IMR-90 (cell line): ENCODE data around the gene WHRN. TPM values are rescaled to one million over a fixed set of nuclear protein-coding genes. Genes with fewer than 3 reads are reported as not detected.

Experiments
- ATAC-seq: fragments of 200-7000 bp; cut with Tn5 transposase; 2 replicates; pipeline ENCODE4 v1.9.1; 2020; ENCODE audit warnings: low read depth, mild to moderate bottlenecking, moderate library complexity
- BruUV-seq: library from RNA; stranded (reverse); fragments of 400-500 nt; replicated peaks from 2 replicates; lab custom pipeline; 2021; lab: Mats Ljungman, UMichigan
- CTCF ChIA-PET: fragments of 300-600 bp; formaldehyde crosslinking; extraction: SDS; loops from one replicate; lab custom pipeline; 2021; ENCODE audit warnings: antibody characterized with exemption; lab: Yijun Ruan, JAX
- POLR2A ChIA-PET: fragments of 300-600 bp; sonication (Branson Sonifier 250); formaldehyde crosslinking; loops from one replicate; lab custom pipeline; 2022; ENCODE audit warnings: antibody characterized with exemption; ENCODE audit not compliant: unreplicated experiment; lab: Charles Lee
- DNase-seq: peaks from one replicate; pipeline ENCODE4 v3.0.0; 2013
- H2AFZ ChIP-seq: replicated peaks from 2 replicates; pipeline ENCODE3; 2013; ENCODE audit warnings: low read length, mild to moderate bottlenecking; ENCODE audit not compliant: poor library complexity
- H2AK5ac ChIP-seq: 2 replicates; pipeline ENCODE4 v1.6.1; 2013; ENCODE audit warnings: low read depth, low read length, inconsistent platforms
- H2AK9ac ChIP-seq: replicated peaks from 2 replicates; pipeline ENCODE3; 2013; ENCODE audit warnings: mild to moderate bottlenecking, low read depth, low read length, moderate library complexity; ENCODE audit not compliant: poor library complexity
- H2BK120ac ChIP-seq: 2 replicates; pipeline ENCODE4 v1.6.1; 2013; ENCODE audit warnings: low read depth, low read length, inconsistent platforms
- H2BK15ac ChIP-seq: 3 replicates; pipeline ENCODE4 v1.6.1; 2013; ENCODE audit warnings: low read depth, low read length, inconsistent platforms
- H2BK20ac ChIP-seq: 2 replicates; pipeline ENCODE4 v1.6.1; 2013; ENCODE audit warnings: low read depth, mild to moderate bottlenecking, inconsistent platforms, low read length, moderate library complexity
- H2BK5ac ChIP-seq: 2 replicates; pipeline ENCODE4 v1.6.1; 2013; ENCODE audit warnings: mild to moderate bottlenecking, low read depth, low read length, inconsistent platforms; ENCODE audit not compliant: poor library complexity, severe bottlenecking
- H3K14ac ChIP-seq: replicated peaks from 2 replicates; pipeline ENCODE4 v1.6.1; 2013; ENCODE audit warnings: low read depth, low read length, inconsistent platforms
- H3K18ac ChIP-seq: 2 replicates; pipeline ENCODE4 v1.6.1; 2013; ENCODE audit warnings: low read depth, low read length, control low read depth
- H3K23ac ChIP-seq: 2 replicates; pipeline ENCODE4 v1.6.1; 2013; ENCODE audit warnings: low read depth, low read length, inconsistent platforms
- H3K27ac ChIP-seq: 2 replicates; pipeline ENCODE4 v1.5.1; 2013; ENCODE audit warnings: mild to moderate bottlenecking, control low read depth, low read length; ENCODE audit not compliant: insufficient read depth
- H3K27me3 ChIP-seq: 2 replicates; pipeline ENCODE4 v1.6.1; 2013; ENCODE audit warnings: low read length; ENCODE audit not compliant: control insufficient read depth, insufficient read depth
- H3K36me3 ChIP-seq: 2 replicates; pipeline ENCODE4 v1.6.1; 2013; ENCODE audit warnings: low read length, mixed read lengths; ENCODE audit not compliant: control insufficient read depth, insufficient read depth
- H3K4ac ChIP-seq: 2 replicates; pipeline ENCODE4 v1.6.1; 2013; ENCODE audit warnings: low read depth, low read length, inconsistent platforms
- H3K4me1 ChIP-seq: 2 replicates; pipeline ENCODE4 v1.6.1; 2013; ENCODE audit warnings: low read length, mixed read lengths; ENCODE audit not compliant: control insufficient read depth, insufficient read depth
- H3K4me2 ChIP-seq: 2 replicates; pipeline ENCODE4 v1.6.1; 2013; ENCODE audit warnings: low read depth, mild to moderate bottlenecking, control low read depth, low read length, moderate library complexity
- H3K4me3 ChIP-seq: 2 replicates; pipeline ENCODE4 v1.5.1; 2013; ENCODE audit warnings: low read depth, mild to moderate bottlenecking, control low read depth, low read length, moderate library complexity; ENCODE audit not compliant: insufficient read depth
- H3K56ac ChIP-seq: 2 replicates; pipeline ENCODE4 v1.6.1; 2013; ENCODE audit warnings: low read length, inconsistent platforms; ENCODE audit not compliant: insufficient read depth; ENCODE audit errors: extremely low read depth
- H3K79me1 ChIP-seq, 2 experiments: 2 replicates each; pipeline ENCODE4 v1.6.1; 2013; ENCODE audit warnings: low read length in 2 of 2, inconsistent platforms in 1 of 2, low read depth in 1 of 2
- H3K9ac ChIP-seq: 2 replicates; pipeline ENCODE4 v1.6.1; 2013; ENCODE audit warnings: low read depth, low read length, control low read depth
- H3K9me1 ChIP-seq: 2 replicates; pipeline ENCODE4 v1.6.1; 2013; ENCODE audit warnings: low read length, inconsistent platforms; ENCODE audit not compliant: insufficient read depth
- H3K9me3 ChIP-seq: 2 replicates; pipeline ENCODE4 v1.6.1; 2013; ENCODE audit warnings: low read length; ENCODE audit not compliant: control insufficient read depth, insufficient read depth
- H4K20me1 ChIP-seq: 2 replicates; pipeline ENCODE4 v1.6.1; 2013; ENCODE audit warnings: low read length, inconsistent platforms; ENCODE audit not compliant: insufficient read depth
- H4K5ac ChIP-seq: 2 replicates; pipeline ENCODE4 v1.6.1; 2013; ENCODE audit warnings: mild to moderate bottlenecking, low read depth, low read length, control low read depth
- H4K8ac ChIP-seq, 2 experiments: 2 replicates each; pipeline ENCODE4 v1.6.1; 2013; ENCODE audit warnings: low read depth in 2 of 2, low read length in 2 of 2, control low read depth in 1 of 2, inconsistent platforms in 1 of 2
- H4K91ac ChIP-seq: 2 replicates; pipeline ENCODE4 v1.6.1; 2013; ENCODE audit warnings: low read depth, low read length, inconsistent platforms; ENCODE audit not compliant: insufficient read depth
- BHLHE40 ChIP-seq: fragments of 150-350 bp; IDR thresholded peaks from 2 replicates; pipeline ENCODE4 v1.6.1; 2016; ENCODE audit warnings: mild to moderate bottlenecking, low read depth, low read length
- CEBPB ChIP-seq: IDR thresholded peaks from 2 replicates; pipeline ENCODE4 v1.6.1; 2012; ENCODE audit warnings: low read depth, low read length, improper control_type of control experiment
- CHD1 ChIP-seq: IDR thresholded peaks from 2 replicates; pipeline ENCODE4 v1.6.1; 2012; ENCODE audit warnings: low read depth, low read length, improper control_type of control experiment
- FOS ChIP-seq: fragments of 150-350 bp; IDR thresholded peaks from 2 replicates; pipeline ENCODE4 v1.6.1; 2016; ENCODE audit warnings: low read depth, low read length
- MAFK ChIP-seq: IDR thresholded peaks from 2 replicates; pipeline ENCODE4 v1.6.1; 2012; ENCODE audit warnings: low read depth, low read length, improper control_type of control experiment
- MAZ ChIP-seq: IDR thresholded peaks from 2 replicates; pipeline ENCODE4 v1.6.1; 2012; ENCODE audit warnings: low read depth, mild to moderate bottlenecking, low read length, improper control_type of control experiment, moderate library complexity, borderline replicate concordance
- MXI1 ChIP-seq: IDR thresholded peaks from 2 replicates; pipeline ENCODE4 v1.6.1; 2012; ENCODE audit warnings: low read depth, mild to moderate bottlenecking, low read length, moderate library complexity, borderline replicate concordance
- NFE2L2 ChIP-seq: fragments of 150-350 bp; IDR thresholded peaks from 2 replicates; pipeline ENCODE4 v1.6.1; 2016; ENCODE audit warnings: low read depth, mild to moderate bottlenecking, low read length
- POLR2A ChIP-seq: IDR thresholded peaks from 2 replicates; pipeline ENCODE4 v1.6.1; 2012; ENCODE audit warnings: mild to moderate bottlenecking, low read depth, low read length
- RAD21 ChIP-seq: IDR thresholded peaks from 2 replicates; pipeline ENCODE4 v1.6.1; 2012; ENCODE audit warnings: low read length, improper control_type of control experiment
- RCOR1 ChIP-seq: IDR thresholded peaks from 2 replicates; pipeline ENCODE4 v1.6.1; 2012; ENCODE audit warnings: mild to moderate bottlenecking, low read length, improper control_type of control experiment; ENCODE audit not compliant: insufficient replicate concordance
- RFX5 ChIP-seq: IDR thresholded peaks from 2 replicates; pipeline ENCODE4 v1.8.0; 2012; ENCODE audit warnings: low read depth, mild to moderate bottlenecking, low read length, moderate library complexity
- SMC3 ChIP-seq: fragments of 150-350 bp; IDR thresholded peaks from 2 replicates; pipeline ENCODE4 v1.6.1; 2016; ENCODE audit warnings: low read depth, mild to moderate bottlenecking, antibody characterized with exemption, low read length, moderate library complexity
- WGBS, 2 experiments: methylation state at CpG; one replicate each; pipeline versions ENCODE4 v1.1.5 to v1.1.7; 2013; ENCODE audit warnings: missing lambda C conversion rate in 2 of 2; ENCODE audit not compliant: insufficient read length in 1 of 2; ENCODE audit errors: extremely low coverage in 2 of 2; 5-methylcytosine and 5-hydroxymethylcytosine counted together
- dilution Hi-C: fragments of 300-500 bp; cut with HindIII; formaldehyde crosslinking; loops from one replicate; pipeline ENCODE4 v1.14.3; 2018; ENCODE audit warnings: low sequenced_read_pairs; ENCODE audit not compliant: unreplicated experiment
- in situ Hi-C: fragments of 300-500 bp; cut with MboI; formaldehyde crosslinking; loops from 3 replicates; pipeline ENCODE4 v1.14.3; 2019; ENCODE audit warnings: low sequenced_read_pairs, inconsistent platforms, mixed read lengths
- intact Hi-C: fragments of 100-400 bp; cut with micrococcal nuclease; formaldehyde crosslinking; loops from 2 replicates; pipeline ENCODE4 v1.10.0; 2022
- polyA plus RNA-seq, 3 experiments: library from polyadenylated mRNA; depleted of rRNA; stranded (reverse); fragments of >200 nt; gene quantifications; 2 replicates each; pipeline ENCODE4 v1.2.3, GENCODE V29; 2012; ENCODE audit warnings: low replicate concordance in 1 of 3
- total RNA-seq: library from RNA; depleted of rRNA; stranded (reverse); fragments of >200 nt; gene quantifications from 2 replicates; pipeline ENCODE4 v1.2.3, GENCODE V29; 2012
- TF ChIP-seq, protein P1 (sequence below): conservative IDR thresholded peaks from 2 replicates; pipeline ENCODE4 v1.5.1; 2012; ENCODE audit warnings: mild to moderate bottlenecking, low read depth, low read length, improper control_type of control experiment
- TF ChIP-seq, protein P2 (sequence below): fragments of 150-350 bp; IDR thresholded peaks from 2 replicates; pipeline ENCODE4 v1.6.1; 2016; ENCODE audit warnings: low read depth, mild to moderate bottlenecking, low read length, moderate library complexity, borderline replicate concordance
- TF ChIP-seq, protein P3 (sequence below): fragments of 150-350 bp; IDR thresholded peaks from 2 replicates; pipeline ENCODE4 v1.6.1; 2017; ENCODE audit warnings: mild to moderate bottlenecking, antibody characterized with exemption, low read length, low read depth

WHRN gene
- total and polyA plus RNA-seq, 2 of the 4 experiments (the other 2 are of a cell fraction), result 0.18 to 2.6 TPM

DNA sequence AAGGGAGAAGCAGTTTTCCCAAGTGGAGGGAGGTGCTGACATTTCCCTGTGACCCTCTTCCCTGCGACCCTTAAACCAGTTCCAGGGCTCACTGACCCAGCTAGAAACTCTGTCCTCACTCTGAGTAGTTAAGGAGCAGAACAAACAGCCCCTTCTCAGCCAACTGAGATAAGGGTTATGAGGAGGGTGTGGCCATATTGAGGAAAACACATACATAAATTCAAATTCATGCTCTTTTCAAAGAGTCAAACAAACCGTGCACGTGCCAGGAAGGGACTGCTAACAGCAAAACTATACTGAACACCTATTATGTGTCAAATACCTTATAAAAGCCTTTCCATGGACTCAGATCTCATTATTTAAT, 112.5 kb downstream of the WHRN start:
- BruUV-seq, result no TSS peak
- ChIA-PET POLR2A (no interaction called here), CTCF (no interaction called here)
- dilution Hi-C loops, result no loop called here
- H3K4me1 ChIP-seq, result peaks cover 16% of the 10 kb centered on the region
- TF ChIP-seq RCOR1, result no peak
- TF ChIP-seq CEBPB, result no peak
- TF ChIP-seq RAD21, result no peak
- TF ChIP-seq BHLHE40, result no peak
- no peak for TF ChIP-seq POLR2A
- TF ChIP-seq, protein P1, sequence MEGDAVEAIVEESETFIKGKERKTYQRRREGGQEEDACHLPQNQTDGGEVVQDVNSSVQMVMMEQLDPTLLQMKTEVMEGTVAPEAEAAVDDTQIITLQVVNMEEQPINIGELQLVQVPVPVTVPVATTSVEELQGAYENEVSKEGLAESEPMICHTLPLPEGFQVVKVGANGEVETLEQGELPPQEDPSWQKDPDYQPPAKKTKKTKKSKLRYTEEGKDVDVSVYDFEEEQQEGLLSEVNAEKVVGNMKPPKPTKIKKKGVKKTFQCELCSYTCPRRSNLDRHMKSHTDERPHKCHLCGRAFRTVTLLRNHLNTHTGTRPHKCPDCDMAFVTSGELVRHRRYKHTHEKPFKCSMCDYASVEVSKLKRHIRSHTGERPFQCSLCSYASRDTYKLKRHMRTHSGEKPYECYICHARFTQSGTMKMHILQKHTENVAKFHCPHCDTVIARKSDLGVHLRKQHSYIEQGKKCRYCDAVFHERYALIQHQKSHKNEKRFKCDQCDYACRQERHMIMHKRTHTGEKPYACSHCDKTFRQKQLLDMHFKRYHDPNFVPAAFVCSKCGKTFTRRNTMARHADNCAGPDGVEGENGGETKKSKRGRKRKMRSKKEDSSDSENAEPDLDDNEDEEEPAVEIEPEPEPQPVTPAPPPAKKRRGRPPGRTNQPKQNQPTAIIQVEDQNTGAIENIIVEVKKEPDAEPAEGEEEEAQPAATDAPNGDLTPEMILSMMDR, result no peak
- TF ChIP-seq MAZ, result no peak
- TF ChIP-seq, protein P2, sequence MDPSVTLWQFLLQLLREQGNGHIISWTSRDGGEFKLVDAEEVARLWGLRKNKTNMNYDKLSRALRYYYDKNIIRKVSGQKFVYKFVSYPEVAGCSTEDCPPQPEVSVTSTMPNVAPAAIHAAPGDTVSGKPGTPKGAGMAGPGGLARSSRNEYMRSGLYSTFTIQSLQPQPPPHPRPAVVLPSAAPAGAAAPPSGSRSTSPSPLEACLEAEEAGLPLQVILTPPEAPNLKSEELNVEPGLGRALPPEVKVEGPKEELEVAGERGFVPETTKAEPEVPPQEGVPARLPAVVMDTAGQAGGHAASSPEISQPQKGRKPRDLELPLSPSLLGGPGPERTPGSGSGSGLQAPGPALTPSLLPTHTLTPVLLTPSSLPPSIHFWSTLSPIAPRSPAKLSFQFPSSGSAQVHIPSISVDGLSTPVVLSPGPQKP, result no peak
- TF ChIP-seq MXI1, result no peak
- no peak for TF ChIP-seq NFE2L2
- no peak for TF ChIP-seq SMC3
- TF ChIP-seq CHD1, result no peak
- TF ChIP-seq MAFK, result no peak
- TF ChIP-seq RFX5, result no peak
- TF ChIP-seq FOS, result no peak
- TF ChIP-seq, protein P3, sequence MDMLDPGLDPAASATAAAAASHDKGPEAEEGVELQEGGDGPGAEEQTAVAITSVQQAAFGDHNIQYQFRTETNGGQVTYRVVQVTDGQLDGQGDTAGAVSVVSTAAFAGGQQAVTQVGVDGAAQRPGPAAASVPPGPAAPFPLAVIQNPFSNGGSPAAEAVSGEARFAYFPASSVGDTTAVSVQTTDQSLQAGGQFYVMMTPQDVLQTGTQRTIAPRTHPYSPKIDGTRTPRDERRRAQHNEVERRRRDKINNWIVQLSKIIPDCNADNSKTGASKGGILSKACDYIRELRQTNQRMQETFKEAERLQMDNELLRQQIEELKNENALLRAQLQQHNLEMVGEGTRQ, result no peak
- DNase-seq (no peak), ATAC-seq (no peak)
- H4K8ac ChIP-seq, result no peak overlapping the region
- H3K9me3 ChIP-seq, result no peaks in the 10 kb centered on the region
- no peak overlapping the region for H2AK9ac ChIP-seq
- no peak overlapping the region for H2AFZ ChIP-seq
- H3K27me3 ChIP-seq, result no peaks in the 10 kb centered on the region
- intact Hi-C loops, result no loop called here
- H3K4me3 ChIP-seq, result no peak overlapping the region
- H2BK20ac ChIP-seq, result no peak overlapping the region
- no peaks in the 10 kb centered on the region for H3K36me3 ChIP-seq
- no peak overlapping the region for H3K4me2 ChIP-seq
- H2BK5ac ChIP-seq, result no peak overlapping the region
- WGBS, 2 experiments, result no CpG with 5 or more reads among the region's 3 CpGs
- no peak overlapping the region for H2AK5ac ChIP-seq
- no peak overlapping the region for H3K18ac ChIP-seq
- H3K9me1 ChIP-seq, result peaks cover 4% of the 10 kb centered on the region
- no peak overlapping the region for H3K4ac ChIP-seq
- H4K91ac ChIP-seq, result no peak overlapping the region
- H2BK120ac ChIP-seq, result no peak overlapping the region
- H3K27ac ChIP-seq, result no peak overlapping the region
- H4K20me1 ChIP-seq, result no peaks in the 10 kb centered on the region
- H3K9ac ChIP-seq, result no peak overlapping the region
- in situ Hi-C loops, result no loop called here
- H3K79me1 ChIP-seq, result peaks cover 3 to 19% of the 10 kb centered on the region in 2 experiments; a peak in 3 of 4 replicates
- no peak overlapping the region for H3K14ac ChIP-seq
- H3K56ac ChIP-seq, result no peak overlapping the region
- H4K5ac ChIP-seq, result no peak overlapping the region
- no peak overlapping the region for H2BK15ac ChIP-seq
- no peak overlapping the region for H3K23ac ChIP-seq
